Endodermal cell (in vitro differentiated cells): Measurements from ENCODE around the gene PCNX4. TPM values are rescaled to one million over a fixed set of nuclear protein-coding genes. Genes with fewer than 3 reads are reported as not detected.

Source experiments
- DNase-seq: peaks from one replicate; pipeline ENCODE4 v3.0.0-alpha.2; 2017
- H3K27ac ChIP-seq: 2 replicates; pipeline ENCODE4 v1.5.1; 2013; ENCODE audit warnings: mild to moderate bottlenecking, low read depth, low read length, moderate library complexity
- H3K27me3 ChIP-seq: 2 replicates; pipeline ENCODE4 v1.6.1; 2013; ENCODE audit warnings: mild to moderate bottlenecking, low read length, moderate library complexity; ENCODE audit not compliant: insufficient read depth, control insufficient read depth, poor library complexity, severe bottlenecking
- H3K36me3 ChIP-seq: 2 replicates; pipeline ENCODE4 v1.7.0; 2013; ENCODE audit warnings: mild to moderate bottlenecking, low read length, moderate library complexity; ENCODE audit not compliant: control insufficient read depth, insufficient read depth
- H3K4me1 ChIP-seq: one replicate; pipeline ENCODE4 v1.7.0; 2013; ENCODE audit warnings: low read length; ENCODE audit not compliant: control insufficient read depth, insufficient read depth
- H3K4me3 ChIP-seq: 2 replicates; pipeline ENCODE4 v1.5.1; 2013; ENCODE audit warnings: mild to moderate bottlenecking, low read length, moderate library complexity
- H3K9ac ChIP-seq: 2 replicates; pipeline ENCODE4 v1.6.1; 2013; ENCODE audit warnings: mild to moderate bottlenecking, low read length, moderate library complexity; ENCODE audit not compliant: poor library complexity, severe bottlenecking; ENCODE audit errors: extremely low read depth
- H3K9me3 ChIP-seq: 2 replicates; pipeline ENCODE4 v1.6.1; 2013; ENCODE audit warnings: mild to moderate bottlenecking, low read length, moderate library complexity; ENCODE audit not compliant: control insufficient read depth
- H3K27ac Mint-ChIP-seq: 2 replicates; pipeline ENCODE4 v1.8.0; 2020; ENCODE audit warnings: mixed read lengths
- H3K27me3 Mint-ChIP-seq: 2 replicates; pipeline ENCODE4 v1.8.0; 2021; ENCODE audit warnings: mild to moderate bottlenecking, mixed read lengths; ENCODE audit not compliant: insufficient read depth
- H3K36me3 Mint-ChIP-seq: 2 replicates; pipeline ENCODE4 v1.8.0; 2020; ENCODE audit warnings: low read depth, mixed read lengths
- H3K4me1 Mint-ChIP-seq: 2 replicates; pipeline ENCODE4 v1.8.0; 2020; ENCODE audit warnings: mixed read lengths
- H3K4me3 Mint-ChIP-seq: 2 replicates; pipeline ENCODE4 v1.8.0; 2020; ENCODE audit warnings: mild to moderate bottlenecking, moderate library complexity, mixed read lengths
- H3K9me3 Mint-ChIP-seq: 2 replicates; pipeline ENCODE4 v1.8.0; 2020; ENCODE audit warnings: mild to moderate bottlenecking, mixed read lengths
- WGBS, 2 experiments: methylation state at CpG; one replicate each; pipeline versions ENCODE4 v1.1.5 to v1.1.7; 2013; ENCODE audit warnings: missing lambda C conversion rate in 2 of 2, mixed read lengths in 1 of 2; ENCODE audit not compliant: insufficient coverage in 1 of 2, insufficient read length in 1 of 2; 5-methylcytosine and 5-hydroxymethylcytosine counted together
- total RNA-seq, 2 donors: library from RNA; stranded (reverse); fragmentation: NEBNext Ultra II Directional in 1 of 2; extraction: Animal tissue kit (Norgen Biotek cat#: 25700) in 1 of 2; gene quantifications; 2 replicates in 1 of 2; 3 replicates in 1 of 2; pipeline ENCODE4 v1.2.1, GENCODE V29; 2021
- TF ChIP-seq, protein P1 (sequence below): fragments of 200-600 bp; sonication (generic); conservative IDR thresholded peaks from 2 replicates; pipeline ENCODE4 v1.5.0; 2021; ENCODE audit warnings: antibody characterized with exemption, mild to moderate bottlenecking

The PCNX4 gene
- total RNA-seq, 2 donors from 2014 or later = 61.1 to 74.3 TPM

DNA sequence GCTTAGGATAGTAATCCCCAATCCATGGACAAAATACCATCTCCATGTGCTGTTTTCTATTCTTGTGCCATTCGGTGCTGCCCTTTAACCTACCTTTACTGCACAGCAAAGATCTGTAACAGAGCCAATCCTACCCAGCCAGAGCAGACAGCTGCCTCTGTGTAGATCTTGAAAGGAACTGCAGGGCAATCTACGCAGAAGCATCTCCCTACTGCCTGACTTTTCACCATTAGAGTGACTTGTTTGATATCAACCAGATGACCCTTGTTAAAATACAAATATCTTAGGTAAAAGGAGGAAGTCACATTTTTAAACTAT is 123.4 kb downstream of the PCNX4 start:
- no peak for DNase-seq
- 84% methylated on average over 2 of the region's 2 CpGs; no CpG with 5 or more reads in 1 of the 2 experiments for WGBS, 2 experiments
- Histone ChIP-seq H3K4me3 (no peak overlapping the region), H3K4me1 (no peaks in the 10 kb centered on the region), H3K9me3 (no peaks in the 10 kb centered on the region), H3K9ac (no peak overlapping the region), H3K36me3 (no peaks in the 10 kb centered on the region), H3K27me3 (no peaks in the 10 kb centered on the region), H3K27ac (no peak overlapping the region)
- no peak overlapping the region for H3K4me3 Mint-ChIP-seq
- TF ChIP-seq, protein P1, sequence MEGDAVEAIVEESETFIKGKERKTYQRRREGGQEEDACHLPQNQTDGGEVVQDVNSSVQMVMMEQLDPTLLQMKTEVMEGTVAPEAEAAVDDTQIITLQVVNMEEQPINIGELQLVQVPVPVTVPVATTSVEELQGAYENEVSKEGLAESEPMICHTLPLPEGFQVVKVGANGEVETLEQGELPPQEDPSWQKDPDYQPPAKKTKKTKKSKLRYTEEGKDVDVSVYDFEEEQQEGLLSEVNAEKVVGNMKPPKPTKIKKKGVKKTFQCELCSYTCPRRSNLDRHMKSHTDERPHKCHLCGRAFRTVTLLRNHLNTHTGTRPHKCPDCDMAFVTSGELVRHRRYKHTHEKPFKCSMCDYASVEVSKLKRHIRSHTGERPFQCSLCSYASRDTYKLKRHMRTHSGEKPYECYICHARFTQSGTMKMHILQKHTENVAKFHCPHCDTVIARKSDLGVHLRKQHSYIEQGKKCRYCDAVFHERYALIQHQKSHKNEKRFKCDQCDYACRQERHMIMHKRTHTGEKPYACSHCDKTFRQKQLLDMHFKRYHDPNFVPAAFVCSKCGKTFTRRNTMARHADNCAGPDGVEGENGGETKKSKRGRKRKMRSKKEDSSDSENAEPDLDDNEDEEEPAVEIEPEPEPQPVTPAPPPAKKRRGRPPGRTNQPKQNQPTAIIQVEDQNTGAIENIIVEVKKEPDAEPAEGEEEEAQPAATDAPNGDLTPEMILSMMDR = no peak
- no peaks in the 10 kb centered on the region for H3K36me3 Mint-ChIP-seq
- H3K27me3 Mint-ChIP-seq = peaks cover 2% of the 10 kb centered on the region
- H3K9me3 Mint-ChIP-seq = no peaks in the 10 kb centered on the region
- H3K27ac Mint-ChIP-seq = no peak overlapping the region
- H3K4me1 Mint-ChIP-seq = peaks cover 5% of the 10 kb centered on the region

DNA sequence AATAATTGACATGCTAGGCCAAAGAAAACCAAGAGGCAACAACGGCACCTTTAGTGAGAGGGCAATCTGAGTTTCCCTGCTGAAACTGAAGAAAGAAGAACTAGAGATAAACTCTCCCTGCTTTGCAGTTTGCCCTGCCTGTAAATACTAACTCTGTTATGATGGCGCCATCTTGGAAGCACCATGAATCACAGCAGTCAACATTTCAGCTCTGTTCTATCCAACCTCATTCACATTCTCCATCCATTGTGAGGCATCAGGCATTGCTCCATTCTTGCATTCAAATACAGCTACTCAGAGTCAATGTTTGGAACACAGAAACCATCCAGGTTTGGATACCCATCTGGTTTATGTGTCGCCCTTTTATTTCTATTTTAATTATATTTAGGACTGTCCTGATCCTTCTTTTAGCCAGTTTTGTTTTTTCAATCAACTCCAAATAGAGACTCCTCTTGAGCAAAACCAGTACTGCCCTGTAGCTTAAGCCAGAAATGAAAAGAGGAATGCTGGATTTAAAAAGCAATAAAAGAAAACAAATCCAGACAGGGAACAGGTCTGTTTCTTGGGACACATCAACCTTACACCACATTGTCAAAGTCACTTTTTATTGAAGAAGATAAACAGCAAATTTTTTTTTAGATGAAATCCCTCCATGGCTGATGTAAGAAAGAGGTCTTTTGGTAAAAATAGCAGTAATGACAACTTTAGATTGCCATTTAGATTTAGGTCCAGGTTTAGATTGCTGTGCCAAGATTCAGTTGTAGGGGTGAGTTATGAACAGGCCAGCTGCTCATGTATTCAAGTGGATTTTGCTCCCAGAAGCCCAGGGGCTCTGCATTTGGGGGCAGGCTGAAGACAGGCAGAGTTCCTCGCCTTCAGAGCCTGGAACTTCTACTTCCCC is 124.0 kb downstream of the PCNX4 start:
- Mint-ChIP-seq H3K4me3 (no peak overlapping the region), H3K27ac (no peak overlapping the region), H3K9me3 (no peaks in the 10 kb centered on the region), H3K4me1 (peaks cover 6% of the 10 kb centered on the region), H3K36me3 (no peaks in the 10 kb centered on the region), H3K27me3 (peaks cover 2% of the 10 kb centered on the region)
- no peak for DNase-seq
- Histone ChIP-seq H3K9ac (no peak overlapping the region), H3K9me3 (no peaks in the 10 kb centered on the region), H3K27ac (no peak overlapping the region), H3K4me3 (no peak overlapping the region), H3K4me1 (no peaks in the 10 kb centered on the region), H3K27me3 (no peaks in the 10 kb centered on the region), H3K36me3 (no peaks in the 10 kb centered on the region)
- TF ChIP-seq, protein P1 = no peak
- 91 to 94% methylated on average over 3 to 4 of the region's 4 CpGs for WGBS, 2 experiments

DNA sequence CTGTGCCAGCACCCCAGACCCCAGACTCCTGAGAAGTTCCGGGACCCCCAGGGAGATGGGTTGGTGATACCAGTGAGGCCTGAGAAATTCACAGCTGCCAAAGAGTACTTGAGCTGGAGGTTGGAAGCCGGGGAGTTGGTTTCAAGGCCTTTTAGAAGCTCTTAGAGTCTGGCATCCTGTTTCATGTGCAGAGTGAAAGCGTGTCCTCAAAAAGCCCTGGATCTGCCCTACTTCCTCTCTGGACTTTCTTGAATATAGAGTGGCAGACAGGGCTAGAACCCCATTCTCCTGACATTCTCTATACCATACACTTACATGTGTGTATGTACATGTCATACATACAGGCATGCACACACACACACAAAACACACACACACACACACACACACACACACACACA is 126.0 kb downstream of the PCNX4 start:
- Mint-ChIP-seq H3K4me3 (no peak overlapping the region), H3K27me3 (peaks cover 2% of the 10 kb centered on the region), H3K4me1 (peaks cover 13% of the 10 kb centered on the region), H3K27ac (no peak overlapping the region), H3K9me3 (no peaks in the 10 kb centered on the region), H3K36me3 (no peaks in the 10 kb centered on the region)
- no peak overlapping the region for H3K27ac ChIP-seq
- no peaks in the 10 kb centered on the region for H3K27me3 ChIP-seq
- DNase-seq = no peak
- TF ChIP-seq, protein P1 = no peak
- H3K9ac ChIP-seq = no peak overlapping the region
- H3K9me3 ChIP-seq = no peaks in the 10 kb centered on the region
- H3K36me3 ChIP-seq = no peaks in the 10 kb centered on the region
- 90 to 93% methylated on average over 3 of the region's 3 CpGs for WGBS, 2 experiments
- no peaks in the 10 kb centered on the region for H3K4me1 ChIP-seq
- H3K4me3 ChIP-seq = no peak overlapping the region

Other genes starting within 250 kb of the PCNX4 start
- gene RTN1, start 221.1 kb upstream of the PCNX4 start, total RNA-seq = 1 to 10 TPM; 5.5 to 5.9 TPM
- gene LRRC9, start 171.8 kb upstream of the PCNX4 start, total RNA-seq = 1 to 10 TPM; 3.0 to 3.5 TPM
- 10 to 100 TPM; 37.7 to 42.8 TPM for gene DHRS7, start 73.5 kb downstream of the PCNX4 start, total RNA-seq
- gene PPM1A, start 157.3 kb downstream of the PCNX4 start, total RNA-seq = 10 to 100 TPM; 38.9 to 42.9 TPM